ENCODE measurements around the gene METAP1. TPM values are rescaled to one million over a fixed set of nuclear protein-coding genes. Genes with fewer than 3 reads are reported as not detected.

Gene METAP1
- total RNA-seq, 1 donor from 2014 or later: 53.2 TPM

DNA sequence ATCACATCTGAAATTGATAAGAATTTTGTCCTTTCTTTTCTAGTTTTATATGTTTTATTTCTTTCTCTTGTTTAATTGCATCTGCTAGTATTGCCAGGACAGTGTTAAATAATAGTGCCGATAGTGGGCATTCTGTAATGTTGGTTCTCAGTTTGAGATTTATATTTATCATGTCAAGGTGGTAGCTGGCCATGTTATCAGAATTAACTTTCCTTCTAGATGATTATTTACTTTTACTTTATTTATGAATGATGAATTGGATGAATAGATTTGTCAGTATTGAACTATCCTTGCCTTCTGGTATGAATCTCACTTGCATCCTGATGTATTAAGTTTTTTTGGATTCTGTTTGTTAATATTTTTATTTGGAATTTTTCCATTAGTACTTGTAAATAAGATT is 42.7 kb downstream of the METAP1 start:
- Histone ChIP-seq H3K9me3 (peaks cover 0 to 15% of the 10 kb centered on the region in 2 donors), H3K4me1 (no peaks in the 10 kb centered on the region), H3K4me3 (no peak overlapping the region), H3K36me3 (peaks cover 3 to 9% of the 10 kb centered on the region in 2 donors), H3K27ac (no peak overlapping the region), H3K27me3 (no peaks in the 10 kb centered on the region)
- no peak for DNase-seq (ENCODE audit: low spot score in 2 of 2)
- TF ChIP-seq CTCF (IDR thresholded peaks at IDR 0.05): no peak
- intact Hi-C loops (cut with DNase I): no loop called here

- H3K4me1 ChIP-seq: peaks cover 0 to 2% of the 10 kb centered on the region in 2 donors
- no peaks in the 10 kb centered on the region for H3K27me3 ChIP-seq
- intact Hi-C loops (cut with DNase I): no loop called here
- no peak for TF ChIP-seq CTCF (IDR thresholded peaks at IDR 0.05)
- H3K36me3 ChIP-seq: peaks cover 0 to 36% of the 10 kb centered on the region in 2 donors
- peaks cover 0 to 6% of the 10 kb centered on the region in 2 donors for H3K9me3 ChIP-seq
- H3K4me3 ChIP-seq: no peak overlapping the region
- DNase-seq (ENCODE audit: low spot score in 2 of 2): no peak
- no peak overlapping the region for H3K27ac ChIP-seq
Measured at GRCh38 chr4:99043346-99043745, 47.8 kb downstream of the METAP1 start.

DNA sequence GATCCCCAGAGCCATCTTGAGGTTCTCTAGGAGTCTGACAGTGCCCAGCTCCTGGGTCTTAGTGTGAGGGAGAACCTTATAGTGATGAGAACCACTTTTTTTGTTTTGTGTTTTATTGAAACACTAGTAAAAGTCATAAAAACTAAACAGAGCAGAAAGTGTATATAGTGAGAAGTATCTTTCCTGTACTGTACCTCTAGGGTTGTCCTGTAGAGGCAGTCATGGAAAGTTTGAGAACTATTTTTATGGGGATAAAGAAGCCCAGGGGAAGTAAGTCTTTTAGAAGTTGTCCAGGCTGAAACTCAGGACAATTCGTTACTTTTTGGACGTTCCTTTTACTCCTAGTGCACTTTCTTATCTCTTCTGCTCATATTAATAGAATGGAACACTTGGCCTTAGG is 52.2 kb downstream of the METAP1 start:
- DNase-seq (ENCODE audit: low spot score in 2 of 2): no peak
- Histone ChIP-seq H3K4me1 (peaks cover 0 to 2% of the 10 kb centered on the region in 2 donors), H3K27me3 (no peaks in the 10 kb centered on the region), H3K36me3 (peaks cover 3 to 65% of the 10 kb centered on the region in 2 donors), H3K27ac (no peak overlapping the region), H3K4me3 (no peak overlapping the region), H3K9me3 (no peaks in the 10 kb centered on the region)
- TF ChIP-seq CTCF (IDR thresholded peaks at IDR 0.05): peak in 1 of 3 experiments; percentile 12
- intact Hi-C loops (cut with DNase I): no loop called here

DNA sequence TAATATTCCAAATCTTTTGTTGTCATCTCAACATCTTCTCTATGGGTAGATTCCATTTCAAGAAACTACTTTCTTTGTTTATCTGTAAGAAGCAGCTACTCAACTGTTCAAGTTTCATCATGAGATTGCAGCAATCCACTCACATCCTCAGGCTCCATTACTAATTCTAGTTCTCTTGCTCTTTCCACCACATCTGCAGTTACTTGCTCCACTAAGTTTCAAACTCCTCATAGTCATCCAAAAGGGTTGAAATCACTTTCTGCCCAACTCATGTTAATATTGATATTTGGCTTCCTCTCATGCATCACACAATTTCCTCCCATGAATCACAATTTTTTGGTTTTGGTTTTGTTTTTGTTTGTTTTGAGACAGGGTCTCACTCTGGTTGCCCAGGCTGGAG is 57.4 kb downstream of the METAP1 start:
- no peak for DNase-seq (ENCODE audit: low spot score in 2 of 2)
- Histone ChIP-seq H3K27me3 (no peaks in the 10 kb centered on the region), H3K4me3 (no peak overlapping the region), H3K36me3 (peaks cover 12 to 45% of the 10 kb centered on the region in 2 donors), H3K27ac (no peak overlapping the region), H3K9me3 (no peaks in the 10 kb centered on the region), H3K4me1 (peaks cover 0 to 9% of the 10 kb centered on the region in 2 donors)
- no peak for TF ChIP-seq CTCF (IDR thresholded peaks at IDR 0.05)
- intact Hi-C loops (cut with DNase I): no loop called here

GRCh38 chr4:99054428-99054994 is 59.0 kb downstream of the METAP1 start:
- Histone ChIP-seq H3K36me3 (peaks cover 18 to 47% of the 10 kb centered on the region in 2 donors), H3K27ac (no peak overlapping the region), H3K4me1 (peaks cover 0 to 9% of the 10 kb centered on the region in 2 donors), H3K9me3 (no peaks in the 10 kb centered on the region), H3K4me3 (no peak overlapping the region), H3K27me3 (no peaks in the 10 kb centered on the region)
- no peak for DNase-seq (ENCODE audit: low spot score in 2 of 2)
- intact Hi-C loops (cut with DNase I): no loop called here
- no peak for TF ChIP-seq CTCF (IDR thresholded peaks at IDR 0.05)

Data from ascending aorta (tissue), 2 donors.